OCI-LY7 (cell line): ENCODE data around the gene CASK. TPM values are rescaled to one million over a fixed set of nuclear protein-coding genes. Genes with fewer than 3 reads are reported as not detected.

ENCODE experiments used
- BruUV-seq: library from RNA; stranded (reverse); fragments of 400-500 nt; replicated peaks from 2 replicates; lab custom pipeline; 2021; lab: Mats Ljungman, UMichigan
- CTCF ChIA-PET: fragments of 300-600 bp; sonication (Branson Sonifier 250); formaldehyde crosslinking; loops from one replicate; lab custom pipeline; 2022; ENCODE audit warnings: antibody characterized with exemption; ENCODE audit not compliant: unreplicated experiment; lab: Charles Lee
- POLR2A ChIA-PET: fragments of 300-600 bp; sonication (Branson Sonifier 250); formaldehyde crosslinking; loops from one replicate; lab custom pipeline; 2022; ENCODE audit warnings: antibody characterized with exemption; lab: Charles Lee
- DNase-seq: peaks from one replicate; pipeline ENCODE4 v3.0.0-alpha.2; 2015; ENCODE audit warnings: low spot score
- H2AFZ ChIP-seq: fragments of 200-600 bp; sonication (generic), shearing (Covaris generic); 2 replicates; pipeline ENCODE4 v1.6.1; 2014; ENCODE audit warnings: mild to moderate bottlenecking, antibody characterized with exemption, low read length, moderate library complexity
- H3K27ac ChIP-seq: fragments of 200-600 bp; sonication (generic); 2 replicates; pipeline ENCODE4 v1.5.1; 2014; ENCODE audit warnings: mixed run types, low read depth, mild to moderate bottlenecking, moderate library complexity, low read length, inconsistent platforms; ENCODE audit not compliant: poor library complexity, severe bottlenecking
- H3K36me3 ChIP-seq: fragments of 200-600 bp; sonication (generic); 2 replicates; pipeline ENCODE4 v1.6.1; 2014; ENCODE audit warnings: mild to moderate bottlenecking, antibody characterized with exemption, low read length, moderate library complexity, mixed read lengths; ENCODE audit not compliant: insufficient read depth
- H3K4me1 ChIP-seq: fragments of 200-600 bp; sonication (generic); 2 replicates; pipeline ENCODE4 v1.5.1; 2014; ENCODE audit warnings: mild to moderate bottlenecking, low read length; ENCODE audit not compliant: insufficient read depth, poor library complexity, severe bottlenecking
- H3K4me2 ChIP-seq: fragments of 200-600 bp; sonication (generic); 2 replicates; pipeline ENCODE4 v1.6.1; 2014; ENCODE audit warnings: mild to moderate bottlenecking, low read length
- H3K4me3 ChIP-seq: fragments of 200-600 bp; sonication (generic); 2 replicates; pipeline ENCODE4 v1.5.1; 2014; ENCODE audit warnings: mild to moderate bottlenecking, low read depth, low read length; ENCODE audit not compliant: poor library complexity, severe bottlenecking
- H3K79me2 ChIP-seq: fragments of 200-600 bp; sonication (generic); 2 replicates; pipeline ENCODE4 v1.6.1; 2016; ENCODE audit warnings: low read depth, mild to moderate bottlenecking, low read length, moderate library complexity, mixed read lengths; ENCODE audit not compliant: insufficient read depth
- H3K9me2 ChIP-seq: fragments of 200-600 bp; sonication (generic); 2 replicates; pipeline ENCODE4 v1.6.1; 2016; ENCODE audit warnings: mild to moderate bottlenecking, low read length, mixed read lengths; ENCODE audit not compliant: insufficient read depth
- H3K9me3 ChIP-seq: fragments of 200-600 bp; sonication (generic); 2 replicates; pipeline ENCODE4 v1.6.1; 2014; ENCODE audit warnings: mild to moderate bottlenecking, mixed run types, low read length, mixed read lengths
- H4K20me1 ChIP-seq: fragments of 200-600 bp; sonication (generic); 2 replicates; pipeline ENCODE4 v1.6.1; 2014; ENCODE audit warnings: mild to moderate bottlenecking, antibody characterized with exemption, low read length, moderate library complexity, mixed read lengths; ENCODE audit not compliant: insufficient read depth
- EZH2phosphoT487 ChIP-seq: fragments of 200-600 bp; sonication (generic); IDR thresholded peaks from 2 replicates; pipeline ENCODE4 v1.6.1; 2018; ENCODE audit warnings: low read depth, borderline replicate concordance, mild to moderate bottlenecking, mixed run types, antibody characterized with exemption, low read length, moderate library complexity, mixed read lengths
- intact Hi-C: fragments of 100-400 bp; cut with micrococcal nuclease; formaldehyde crosslinking; loops from one replicate; pipeline ENCODE4 v1.10.0; 2022; ENCODE audit not compliant: unreplicated experiment
- total RNA-seq, 2 experiments: library from RNA; depleted of rRNA in 1 of 2; stranded (reverse); fragments of >200 nt in 1 of 2; shearing (Covaris generic) in 1 of 2; gene quantifications; 2 replicates each; pipeline ENCODE4 v1.2.3, GENCODE V29; 2014 to 2022
- TF ChIP-seq, protein P1 (sequence below): fragments of 200-600 bp; sonication (generic); conservative IDR thresholded peaks from 2 replicates; pipeline ENCODE4 v1.5.1; 2014; ENCODE audit warnings: mild to moderate bottlenecking, antibody characterized with exemption, low read length, moderate library complexity, mixed read lengths

CASK gene
- total RNA-seq, 2 experiments from 2014 or later, result 18.6 to 29.4 TPM

DNA sequence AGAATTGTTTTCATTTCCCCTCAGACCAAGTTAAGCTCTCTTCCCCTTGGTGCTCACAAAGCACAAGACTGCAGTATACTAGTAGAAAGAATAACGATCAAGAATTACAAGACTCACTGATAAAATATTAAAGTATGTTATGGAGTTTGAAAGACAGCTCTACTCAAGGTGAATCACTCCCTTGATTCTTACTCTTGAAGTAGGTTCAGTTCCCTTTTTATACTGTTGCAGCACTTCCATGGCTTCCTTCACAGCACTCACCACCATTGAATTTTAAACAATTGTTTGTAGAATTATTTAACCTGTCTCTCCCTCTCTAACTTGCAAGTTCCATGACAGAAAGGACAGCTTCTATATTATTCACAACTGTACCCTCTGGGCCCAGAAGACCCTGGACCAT lies 42.2 kb downstream of the CASK start:
- POLR2A ChIA-PET, result no interaction called here
- no peaks in the 10 kb centered on the region for H3K36me3 ChIP-seq
- H3K9me3 ChIP-seq, result no peaks in the 10 kb centered on the region
- peak; percentile 6 for DNase-seq
- BruUV-seq, result no TSS peak
- no peak overlapping the region for H3K27ac ChIP-seq
- H3K4me3 ChIP-seq, result no peak overlapping the region
- no peak overlapping the region for H3K4me2 ChIP-seq
- no peaks in the 10 kb centered on the region for H3K4me1 ChIP-seq
- no peaks in the 10 kb centered on the region for H3K9me2 ChIP-seq
- TF ChIP-seq, protein P1, sequence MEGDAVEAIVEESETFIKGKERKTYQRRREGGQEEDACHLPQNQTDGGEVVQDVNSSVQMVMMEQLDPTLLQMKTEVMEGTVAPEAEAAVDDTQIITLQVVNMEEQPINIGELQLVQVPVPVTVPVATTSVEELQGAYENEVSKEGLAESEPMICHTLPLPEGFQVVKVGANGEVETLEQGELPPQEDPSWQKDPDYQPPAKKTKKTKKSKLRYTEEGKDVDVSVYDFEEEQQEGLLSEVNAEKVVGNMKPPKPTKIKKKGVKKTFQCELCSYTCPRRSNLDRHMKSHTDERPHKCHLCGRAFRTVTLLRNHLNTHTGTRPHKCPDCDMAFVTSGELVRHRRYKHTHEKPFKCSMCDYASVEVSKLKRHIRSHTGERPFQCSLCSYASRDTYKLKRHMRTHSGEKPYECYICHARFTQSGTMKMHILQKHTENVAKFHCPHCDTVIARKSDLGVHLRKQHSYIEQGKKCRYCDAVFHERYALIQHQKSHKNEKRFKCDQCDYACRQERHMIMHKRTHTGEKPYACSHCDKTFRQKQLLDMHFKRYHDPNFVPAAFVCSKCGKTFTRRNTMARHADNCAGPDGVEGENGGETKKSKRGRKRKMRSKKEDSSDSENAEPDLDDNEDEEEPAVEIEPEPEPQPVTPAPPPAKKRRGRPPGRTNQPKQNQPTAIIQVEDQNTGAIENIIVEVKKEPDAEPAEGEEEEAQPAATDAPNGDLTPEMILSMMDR, result no peak
- no peak for TF ChIP-seq EZH2phosphoT487
- no peak overlapping the region for H2AFZ ChIP-seq
- no peaks in the 10 kb centered on the region for H4K20me1 ChIP-seq
- no peaks in the 10 kb centered on the region for H3K79me2 ChIP-seq
- CTCF ChIA-PET, result no interaction called here
- intact Hi-C loops, result no loop called here

DNA sequence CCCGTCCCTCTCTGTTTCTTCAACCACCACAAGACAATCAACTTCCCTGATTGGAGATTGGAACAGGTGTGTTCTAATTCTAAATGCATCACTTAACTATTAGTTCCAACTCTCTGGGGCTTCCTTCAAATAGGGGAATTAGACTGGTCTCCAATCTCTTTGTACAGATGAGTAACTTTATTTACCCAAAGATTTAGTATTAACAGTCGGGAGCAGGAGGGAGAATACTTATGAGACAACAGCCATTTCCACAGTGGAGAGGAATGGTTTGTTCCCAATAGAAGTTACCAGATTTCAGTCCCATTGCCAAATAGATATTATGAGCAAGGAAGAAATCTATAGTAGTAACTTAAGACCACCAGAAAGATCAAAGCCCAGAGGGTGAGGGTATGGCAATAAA lies 46.2 kb downstream of the CASK start:
- no peak for TF ChIP-seq EZH2phosphoT487
- TF ChIP-seq, protein P1, result no peak
- Histone ChIP-seq H3K9me3 (no peaks in the 10 kb centered on the region), H3K4me1 (no peaks in the 10 kb centered on the region), H3K79me2 (no peaks in the 10 kb centered on the region), H3K27ac (no peak overlapping the region), H3K4me2 (no peak overlapping the region), H3K4me3 (no peak overlapping the region), H3K36me3 (no peaks in the 10 kb centered on the region), H4K20me1 (no peaks in the 10 kb centered on the region), H2AFZ (no peak overlapping the region), H3K9me2 (no peaks in the 10 kb centered on the region)
- BruUV-seq, result no TSS peak
- ChIA-PET CTCF (no interaction called here), POLR2A (no interaction called here)
- intact Hi-C loops, result no loop called here
- DNase-seq, result no peak

DNA sequence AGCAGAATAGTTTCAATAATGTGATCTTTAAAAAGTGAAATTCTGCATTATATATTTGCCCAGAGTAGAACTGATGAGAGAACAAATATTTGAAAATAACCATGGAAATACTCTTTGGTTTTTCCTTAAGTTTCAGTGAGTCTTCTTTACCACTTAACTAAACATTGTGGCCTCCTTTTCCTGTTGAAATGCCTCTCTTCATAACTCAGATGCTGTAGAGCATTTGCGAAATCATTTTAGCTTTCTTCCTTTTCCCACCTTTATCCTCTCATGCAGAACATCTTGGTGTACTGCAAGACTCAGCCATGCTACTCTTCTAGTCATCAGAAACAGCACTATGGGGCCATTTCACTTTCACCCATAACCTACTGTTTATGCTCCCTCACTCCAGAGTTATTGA lies 48.2 kb downstream of the CASK start:
- H3K9me3 ChIP-seq, result no peaks in the 10 kb centered on the region
- no TSS peak for BruUV-seq
- H4K20me1 ChIP-seq, result no peaks in the 10 kb centered on the region
- H3K27ac ChIP-seq, result no peak overlapping the region
- ChIA-PET POLR2A (interaction anchor here (1.3 kb wide), 1 partner anchor 11 kb away, joined by 4 read pairs; no protein-coding TSS in a partner anchor), CTCF (no interaction called here)
- H3K4me3 ChIP-seq, result no peak overlapping the region
- no peak overlapping the region for H3K4me2 ChIP-seq
- H2AFZ ChIP-seq, result no peak overlapping the region
- H3K9me2 ChIP-seq, result no peaks in the 10 kb centered on the region
- no peaks in the 10 kb centered on the region for H3K36me3 ChIP-seq
- TF ChIP-seq, protein P1, result no peak
- no peak for TF ChIP-seq EZH2phosphoT487
- intact Hi-C loops, result no loop called here
- peaks cover 9% of the 10 kb centered on the region for H3K4me1 ChIP-seq
- no peak for DNase-seq
- H3K79me2 ChIP-seq, result no peaks in the 10 kb centered on the region
